Esophagus muscularis mucosa (tissue), 4 donors: ENCODE results near the gene MARK3. TPM values are rescaled to one million over a fixed set of nuclear protein-coding genes. Genes with fewer than 3 reads are reported as not detected.

Source experiments
- DNase-seq: peaks from one replicate; pipeline ENCODE4 v3.0.0-alpha.2; 2017; ENCODE audit errors: extremely low spot score
- H3K27ac ChIP-seq, 4 donors: fragments of 200-600 bp; sonication (generic); replicated peaks in 1 of 4; 1 replicate in 3 of 4; 2 replicates in 1 of 4; pipeline ENCODE4 v1.5.1; 2016 to 2019; ENCODE audit warnings: mild to moderate bottlenecking in 1 of 4
- H3K27me3 ChIP-seq, 4 donors: fragments of 200-600 bp; sonication (generic); one replicate each; pipeline versions ENCODE4 v1.5.1 to v1.6.0; 2016 to 2019
- H3K36me3 ChIP-seq, 4 donors: fragments of 200-600 bp; sonication (generic); one replicate each; pipeline ENCODE4 v1.5.1; 2016 to 2019
- H3K4me1 ChIP-seq, 4 donors: fragments of 200-600 bp; sonication (generic); one replicate each; pipeline ENCODE4 v1.5.1; 2016 to 2019
- H3K4me3 ChIP-seq, 4 donors: fragments of 200-600 bp; sonication (generic); 1 replicate in 2 of 4; 2 replicates in 2 of 4; pipeline ENCODE4 v1.5.1; 2016 to 2019; ENCODE audit warnings: mild to moderate bottlenecking in 4 of 4, moderate library complexity in 1 of 4
- H3K9me3 ChIP-seq, 4 donors: fragments of 200-600 bp; sonication (generic); 1 replicate in 3 of 4; 2 replicates in 1 of 4; pipeline ENCODE4 v1.5.1; 2016 to 2019
- CTCF ChIP-seq, 3 experiments: fragments of 200-600 bp in 2 of 3; fragments of 450-650 bp in 1 of 3; sonication (generic) in 2 of 3; IDR thresholded peaks; one replicate each; pipeline ENCODE4 v1.5.1; 2017 to 2019; ENCODE audit warnings: antibody characterized with exemption in 3 of 3, mild to moderate bottlenecking in 2 of 3, moderate library complexity in 1 of 3
- EP300 ChIP-seq: sonication (generic); formaldehyde crosslinking; IDR thresholded peaks from one replicate; pipeline ENCODE4 v1.6.1; 2017; ENCODE audit warnings: antibody characterized with exemption
- POLR2A ChIP-seq: fragments of 450-650 bp; IDR thresholded peaks from one replicate; pipeline ENCODE4 v1.6.1; 2017; ENCODE audit warnings: antibody characterized with exemption, moderate library complexity, mild to moderate bottlenecking, low read depth
- POLR2AphosphoS5 ChIP-seq, 2 donors: sonication (generic); formaldehyde crosslinking; IDR thresholded peaks; one replicate each; pipeline ENCODE4 v1.6.1; 2017; ENCODE audit warnings: antibody characterized with exemption in 2 of 2
- whole genome bisulfite sequencing: methylation state at CpG from one replicate; pipeline ENCODE4 v1.1.5; 2018; 5-methylcytosine and 5-hydroxymethylcytosine counted together
- intact Hi-C: fragments of 100-400 bp; cut with DNase I; formaldehyde crosslinking; loops from one replicate; pipeline ENCODE4 v1.15.1; 2023
- total RNA-seq, 4 donors: library from RNA; depleted of rRNA; stranded (reverse); fragments of >200 nt; gene quantifications; one replicate each; pipeline versions ENCODE4 v1.1.0 to v1.2.1, GENCODE V29; 2016

Gene MARK3
- total RNA-seq, 4 donors from 2014 or later: 57.4 to 78.1 (median 68.1) TPM

GRCh38 chr14:103433916-103434563 lies 48.8 kb downstream of the MARK3 start:
- 89% methylated on average over 10 of the region's 10 CpGs for WGBS
- Histone ChIP-seq H3K36me3 (peaks cover 0 to 15% (median 6%) of the 10 kb centered on the region in 4 donors), H3K27me3 (no peaks in the 10 kb centered on the region), H3K27ac (no peak overlapping the region), H3K9me3 (no peaks in the 10 kb centered on the region), H3K4me3 (no peak overlapping the region), H3K4me1 (peaks cover 9 to 21% (median 15%) of the 10 kb centered on the region in 4 donors)
- TF ChIP-seq EP300 (no peak), POLR2A (no peak), POLR2AphosphoS5 (IDR thresholded peaks at IDR 0.05) (no peak), CTCF (IDR thresholded peaks at IDR 0.05) (no peak)
- intact Hi-C loops: no loop called here
- DNase-seq: no peak

GRCh38 chr14:103434868-103435442 lies 49.7 kb downstream of the MARK3 start:
- H3K4me1 ChIP-seq: peaks cover 5 to 16% (median 11%) of the 10 kb centered on the region in 4 donors
- H3K4me3 ChIP-seq: no peak overlapping the region
- H3K36me3 ChIP-seq: peaks cover 0 to 23% (median 11%) of the 10 kb centered on the region in 4 donors
- intact Hi-C loops: no loop called here
- TF ChIP-seq POLR2AphosphoS5 (IDR thresholded peaks at IDR 0.05) (no peak), POLR2A (no peak), CTCF (IDR thresholded peaks at IDR 0.05) (no peak), EP300 (no peak)
- H3K27me3 ChIP-seq: no peaks in the 10 kb centered on the region
- H3K9me3 ChIP-seq: no peaks in the 10 kb centered on the region
- no peak for DNase-seq
- no peak overlapping the region for H3K27ac ChIP-seq
- 75% methylated on average over 6 of the region's 6 CpGs for WGBS

GRCh38 chr14:103436533-103436932 lies 51.3 kb downstream of the MARK3 start:
- Histone ChIP-seq H3K4me3 (no peak overlapping the region), H3K27me3 (no peaks in the 10 kb centered on the region), H3K36me3 (peaks cover 5 to 31% (median 14%) of the 10 kb centered on the region in 4 donors), H3K27ac (no peak overlapping the region), H3K9me3 (no peaks in the 10 kb centered on the region), H3K4me1 (peaks cover 7 to 16% (median 11%) of the 10 kb centered on the region in 4 donors)
- TF ChIP-seq EP300 (no peak), POLR2A (no peak), POLR2AphosphoS5 (IDR thresholded peaks at IDR 0.05) (no peak), CTCF (IDR thresholded peaks at IDR 0.05) (no peak)
- WGBS: 92% methylated on average over 5 of the region's 5 CpGs
- intact Hi-C loops: no loop called here
- DNase-seq: no peak

GRCh38 chr14:103442288-103442687 lies 57.1 kb downstream of the MARK3 start:
- H3K4me3 ChIP-seq: no peak overlapping the region
- no peak for DNase-seq
- H3K9me3 ChIP-seq: no peaks in the 10 kb centered on the region
- H3K27ac ChIP-seq: no peak overlapping the region
- TF ChIP-seq CTCF (IDR thresholded peaks at IDR 0.05) (no peak), POLR2A (no peak), POLR2AphosphoS5 (IDR thresholded peaks at IDR 0.05) (no peak), EP300 (no peak)
- WGBS: 94% methylated on average over 6 of the region's 6 CpGs
- H3K36me3 ChIP-seq: peaks cover 3 to 24% (median 14%) of the 10 kb centered on the region in 4 donors
- no peaks in the 10 kb centered on the region for H3K27me3 ChIP-seq
- intact Hi-C loops: no loop called here
- peaks cover 4 to 21% (median 16%) of the 10 kb centered on the region in 4 donors for H3K4me1 ChIP-seq
